GM23248 (cell line): ENCODE results near the gene USP34. TPM values are rescaled to one million over a fixed set of nuclear protein-coding genes. Genes with fewer than 3 reads are reported as not detected.

Experiments
- DNase-seq: peaks from one replicate; pipeline ENCODE4 v3.0.0-alpha.2; 2015
- H2AFZ ChIP-seq: fragments of 200-600 bp; sonication (generic); 2 replicates; pipeline ENCODE4 v1.6.1; 2016; ENCODE audit warnings: antibody characterized with exemption
- H3F3A ChIP-seq: fragments of 200-600 bp; sonication (generic); 2 replicates; pipeline ENCODE4 v1.6.1; 2016; ENCODE audit warnings: mild to moderate bottlenecking, antibody characterized with exemption, mixed run types; ENCODE audit not compliant: insufficient read depth
- H3K27ac ChIP-seq: fragments of 200-600 bp; sonication (generic); 2 replicates; pipeline ENCODE4 v1.5.1; 2016; ENCODE audit warnings: mild to moderate bottlenecking
- H3K27me3 ChIP-seq: fragments of 200-600 bp; sonication (generic); replicated peaks from 2 replicates; pipeline ENCODE4 v1.6.1; 2016; ENCODE audit warnings: mild to moderate bottlenecking; ENCODE audit not compliant: insufficient read depth
- H3K36me3 ChIP-seq: fragments of 200-600 bp; sonication (generic); 2 replicates; pipeline ENCODE4 v1.6.1; 2016; ENCODE audit warnings: low read depth, mild to moderate bottlenecking
- H3K4me1 ChIP-seq: fragments of 200-600 bp; sonication (generic); 2 replicates; pipeline ENCODE4 v1.6.1; 2016; ENCODE audit warnings: mild to moderate bottlenecking; ENCODE audit not compliant: insufficient read depth
- H3K4me2 ChIP-seq: fragments of 200-600 bp; sonication (generic); one replicate; pipeline ENCODE4 v1.6.1; 2016; ENCODE audit warnings: mild to moderate bottlenecking; ENCODE audit not compliant: unreplicated experiment
- H3K4me3 ChIP-seq: fragments of 200-600 bp; sonication (generic); 2 replicates; pipeline ENCODE4 v1.5.1; 2016; ENCODE audit warnings: mild to moderate bottlenecking
- H3K79me2 ChIP-seq: fragments of 200-600 bp; sonication (generic); 2 replicates; pipeline ENCODE4 v1.6.1; 2016; ENCODE audit warnings: mild to moderate bottlenecking; ENCODE audit not compliant: insufficient read depth
- H3K9ac ChIP-seq: fragments of 200-600 bp; sonication (generic); 2 replicates; pipeline ENCODE4 v1.6.1; 2016; ENCODE audit warnings: mild to moderate bottlenecking
- H3K9me2 ChIP-seq: fragments of 200-600 bp; sonication (generic); 2 replicates; pipeline ENCODE4 v1.6.1; 2016; ENCODE audit warnings: mixed run types, mild to moderate bottlenecking, moderate library complexity; ENCODE audit not compliant: insufficient read depth
- H3K9me3 ChIP-seq: fragments of 200-600 bp; sonication (generic); one replicate; pipeline ENCODE4 v1.6.1; 2017; ENCODE audit warnings: low read depth
- H4K20me1 ChIP-seq: fragments of 200-600 bp; sonication (generic); 2 replicates; pipeline ENCODE4 v1.6.0; 2016; ENCODE audit not compliant: insufficient read depth
- EZH2 ChIP-seq: fragments of 200-600 bp; sonication (generic); IDR thresholded peaks from 2 replicates; pipeline ENCODE4 v1.6.1; 2018; ENCODE audit warnings: antibody characterized with exemption, mild to moderate bottlenecking; ENCODE audit not compliant: insufficient read depth, poor library complexity, severe bottlenecking
- EZH2phosphoT487 ChIP-seq: fragments of 200-600 bp; sonication (generic); IDR thresholded peaks from 2 replicates; pipeline ENCODE4 v1.6.1; 2018; ENCODE audit warnings: antibody characterized with exemption, moderate library complexity, mild to moderate bottlenecking, low read depth; ENCODE audit not compliant: insufficient read depth
- WGBS, 2 experiments: methylation state at CpG; one replicate each; pipeline ENCODE4 v1.1.6; 2015 to 2017; ENCODE audit warnings: low lambda C conversion rate in 2 of 2, low coverage in 1 of 2; ENCODE audit errors: missing lambda C conversion rate in 2 of 2; 5-methylcytosine and 5-hydroxymethylcytosine counted together
- in situ Hi-C: fragments of 300-500 bp; cut with MboI; formaldehyde crosslinking; loops from 2 replicates; pipeline ENCODE4 v1.15.0; 2020
- polyA plus RNA-seq: library from polyadenylated mRNA; unstranded; fragments of >200 nt; fragmentation: Nextera tagmentation; extraction: Ambion mirVana; gene quantifications from 2 replicates; pipeline ENCODE4 v1.2.1, GENCODE V29; 2016
- total RNA-seq: library from RNA; depleted of rRNA; stranded (reverse); fragments of >200 nt; shearing (Covaris generic); gene quantifications from 2 replicates; pipeline ENCODE4 v1.2.3, GENCODE V29; 2014

Gene USP34
- total and polyA plus RNA-seq, 2 experiments from 2014 or later = 34.5 to 77.6 TPM

GRCh38 chr2:61363580-61363979 is 107.3 kb downstream of the USP34 start:
- Histone ChIP-seq H3K79me2 (peaks cover 97% of the 10 kb centered on the region), H3K4me2 (no peak overlapping the region), H3K9ac (no peak overlapping the region), H3K36me3 (peaks cover 26% of the 10 kb centered on the region; the same call in 1 of the 2 replicates), H3K27ac (no peak overlapping the region), H3K4me1 (no peaks in the 10 kb centered on the region), H3K9me3 (no peaks in the 10 kb centered on the region), H3K9me2 (no peaks in the 10 kb centered on the region), H3K4me3 (no peak overlapping the region), H3K27me3 (no peaks in the 10 kb centered on the region), H4K20me1 (0 out of 2 replicates have a peak, but pooled peaks cover 6% of the 10 kb centered on the region), H2AFZ (no peak overlapping the region), H3F3A (0 out of 2 replicates have a peak, but pooled peaks cover 15% of the 10 kb centered on the region)
- TF ChIP-seq EZH2 = no peak
- no peak for TF ChIP-seq EZH2phosphoT487
- in situ Hi-C loops = no loop called here
- DNase-seq = no peak
- 97 to 99% methylated on average over 2 of the region's 2 CpGs for WGBS, 2 experiments

DNA sequence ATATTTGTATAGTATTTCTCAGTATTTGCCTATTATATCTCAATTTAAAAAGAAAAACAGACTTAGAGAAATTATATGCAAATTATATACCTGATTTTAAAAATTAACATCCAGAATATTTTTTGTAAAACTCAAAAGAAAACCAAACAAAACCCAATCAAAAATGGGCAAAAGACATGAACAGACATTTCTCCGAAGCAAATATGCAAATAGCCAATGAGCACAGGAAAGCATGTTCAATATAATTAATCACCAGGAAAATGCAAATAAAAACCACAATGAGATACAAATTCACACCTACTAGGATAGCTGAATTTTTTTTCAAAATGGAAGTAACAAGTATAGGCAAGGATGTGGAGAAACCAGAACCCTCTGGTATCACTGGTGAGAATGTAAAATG is 108.0 kb downstream of the USP34 start:
- Histone ChIP-seq H3K9ac (no peak overlapping the region), H3K4me3 (no peak overlapping the region), H3K9me2 (no peaks in the 10 kb centered on the region), H3K9me3 (no peaks in the 10 kb centered on the region), H3K4me2 (no peak overlapping the region), H3K79me2 (peaks cover 96% of the 10 kb centered on the region), H3K27ac (no peak overlapping the region), H3K27me3 (no peaks in the 10 kb centered on the region), H3K36me3 (peaks cover 23% of the 10 kb centered on the region; the same call in 1 of the 2 replicates), H2AFZ (no peak overlapping the region), H3K4me1 (peaks cover 4% of the 10 kb centered on the region; the same call in 1 of the 2 replicates), H3F3A (0 out of 2 replicates have a peak, but pooled peaks cover 12% of the 10 kb centered on the region), H4K20me1 (0 out of 2 replicates have a peak, but pooled peaks cover 9% of the 10 kb centered on the region)
- in situ Hi-C loops = no loop called here
- 94 to 100% methylated on average over 1 of the region's 1 CpG for WGBS, 2 experiments
- no peak for DNase-seq
- TF ChIP-seq EZH2 (no peak), EZH2phosphoT487 (no peak)

DNA sequence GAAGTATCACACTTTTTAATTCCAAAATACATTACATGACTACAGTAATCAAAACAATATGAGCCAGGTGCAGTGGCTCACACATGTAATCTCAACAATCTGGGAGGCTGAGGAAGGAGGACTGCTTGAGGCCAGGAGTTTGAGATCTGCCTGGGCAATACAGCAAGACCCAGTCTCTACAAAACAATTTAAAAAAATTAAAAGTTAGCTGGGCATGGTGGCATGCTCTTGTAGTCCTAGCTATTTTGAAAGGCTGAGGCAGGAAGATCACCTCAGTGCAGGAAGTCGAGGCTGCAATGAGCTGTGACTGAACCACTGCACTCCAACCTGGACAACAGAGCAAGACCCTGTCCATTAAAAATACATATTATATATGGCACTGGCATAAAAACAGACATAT is 109.8 kb downstream of the USP34 start:
- 91 to 100% methylated on average over 1 of the region's 1 CpG for WGBS, 2 experiments
- peaks cover 17% of the 10 kb centered on the region for H3K4me1 ChIP-seq
- no peak for DNase-seq

DNA sequence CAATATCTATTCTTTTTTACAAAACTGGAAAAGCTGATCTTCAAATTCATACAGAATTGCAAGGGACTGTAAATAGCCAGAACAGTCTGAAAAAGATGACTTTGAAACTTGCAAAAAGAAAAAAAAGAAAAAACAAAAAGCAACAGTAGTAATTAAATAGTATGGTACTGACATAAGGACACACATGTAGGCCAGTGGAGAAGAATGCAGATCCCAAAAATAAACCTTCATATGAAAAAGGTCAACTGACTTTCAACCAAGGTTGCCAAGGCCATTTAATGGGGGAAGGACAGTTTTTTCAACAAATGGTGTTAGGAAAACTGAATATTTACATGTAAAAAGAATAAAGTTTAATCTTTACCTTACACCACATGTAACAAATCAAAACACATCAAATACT is 111.8 kb downstream of the USP34 start:
- Histone ChIP-seq H3K27ac (no peak overlapping the region), H3K9me2 (no peaks in the 10 kb centered on the region), H3K4me2 (no peak overlapping the region), H2AFZ (no peak overlapping the region), H4K20me1 (peaks cover 9% of the 10 kb centered on the region; the same call in 1 of the 2 replicates), H3K79me2 (peaks cover 98% of the 10 kb centered on the region), H3K4me1 (peaks cover 18% of the 10 kb centered on the region), H3K36me3 (peaks cover 21% of the 10 kb centered on the region), H3K4me3 (no peak overlapping the region), H3K9ac (no peak overlapping the region), H3F3A (peaks cover 19% of the 10 kb centered on the region; the same call in 1 of the 2 replicates), H3K27me3 (no peaks in the 10 kb centered on the region), H3K9me3 (no peaks in the 10 kb centered on the region)
- DNase-seq = no peak
- TF ChIP-seq EZH2 (no peak), EZH2phosphoT487 (no peak)
- in situ Hi-C loops = no loop called here

More for the DNA sequence above, 109.8 kb downstream of the USP34 start:
- in situ Hi-C loops = no loop called here
- H3K9me2 ChIP-seq = no peaks in the 10 kb centered on the region
- no peak overlapping the region for H3K9ac ChIP-seq
- H3F3A ChIP-seq = peaks cover 22% of the 10 kb centered on the region; the same call in 1 of the 2 replicates
- H3K27ac ChIP-seq = no peak overlapping the region
- no peak overlapping the region for H3K4me2 ChIP-seq
- peaks cover 16% of the 10 kb centered on the region; the same call in 1 of the 2 replicates for H3K36me3 ChIP-seq
- H4K20me1 ChIP-seq = peaks cover 9% of the 10 kb centered on the region; the same call in 1 of the 2 replicates
- no peak overlapping the region for H2AFZ ChIP-seq
- no peak overlapping the region for H3K4me3 ChIP-seq
- H3K9me3 ChIP-seq = no peaks in the 10 kb centered on the region
- peaks cover 96% of the 10 kb centered on the region for H3K79me2 ChIP-seq
- no peak for TF ChIP-seq EZH2
- TF ChIP-seq EZH2phosphoT487 = no peak
- no peaks in the 10 kb centered on the region for H3K27me3 ChIP-seq

DNA sequence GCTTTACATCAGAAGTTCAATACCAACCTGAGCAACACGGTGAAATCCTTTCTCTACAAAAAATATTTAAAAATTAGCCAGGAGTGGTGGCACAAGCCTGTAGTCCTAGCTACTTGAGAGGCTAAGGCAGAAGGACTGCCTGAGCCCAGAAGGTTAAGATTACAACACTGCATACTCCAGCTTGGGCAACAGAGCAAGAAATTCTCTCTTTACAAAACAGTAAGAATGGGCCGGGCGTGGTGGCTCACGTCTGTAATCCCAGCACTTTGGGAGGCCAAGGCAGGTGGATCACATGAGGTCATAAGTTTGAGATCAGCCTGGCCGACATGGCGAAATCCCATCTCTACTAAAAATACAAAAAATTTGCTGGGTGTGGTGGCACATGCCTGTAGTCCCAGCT is 113.2 kb downstream of the USP34 start:
- H3K27me3 ChIP-seq = no peaks in the 10 kb centered on the region
- in situ Hi-C loops = no loop called here
- no peaks in the 10 kb centered on the region for H3K9me2 ChIP-seq
- peaks cover 9% of the 10 kb centered on the region; the same call in 1 of the 2 replicates for H4K20me1 ChIP-seq
- no peak overlapping the region for H3K9ac ChIP-seq
- peaks cover 98% of the 10 kb centered on the region for H3K79me2 ChIP-seq
- no peak for DNase-seq
- no peak overlapping the region for H3K4me3 ChIP-seq
- no peaks in the 10 kb centered on the region for H3K9me3 ChIP-seq
- H2AFZ ChIP-seq = no peak overlapping the region
- 88 to 92% methylated on average over 6 of the region's 6 CpGs for WGBS, 2 experiments
- H3F3A ChIP-seq = peaks cover 15% of the 10 kb centered on the region; the same call in 1 of the 2 replicates
- no peak overlapping the region for H3K27ac ChIP-seq
- no peak overlapping the region for H3K4me2 ChIP-seq
- no peak for TF ChIP-seq EZH2phosphoT487
- no peak for TF ChIP-seq EZH2
- H3K36me3 ChIP-seq = peaks cover 19% of the 10 kb centered on the region
- peaks cover 18% of the 10 kb centered on the region for H3K4me1 ChIP-seq
